Endothelial cell of umbilical vein (primary cell): Measurements from ENCODE around the gene DNAJB8. TPM values are rescaled to one million over a fixed set of nuclear protein-coding genes. Genes with fewer than 3 reads are reported as not detected.

Experiments
- BruUV-seq: library from RNA; stranded (reverse); fragments of 400-500 nt; replicated peaks from 2 replicates; lab custom pipeline; 2021; lab: Mats Ljungman, UMichigan
- CTCF ChIA-PET: fragments of 300-600, 350-600 bp; sonication (Branson Sonifier 250); formaldehyde crosslinking; loops from one replicate; lab custom pipeline; 2021; ENCODE audit warnings: antibody characterized with exemption, inconsistent platforms; lab: Charles Lee
- POLR2A ChIA-PET: fragments of 300-600, 350-600 bp; sonication (Branson Sonifier 250); formaldehyde crosslinking; loops from one replicate; lab custom pipeline; 2021; ENCODE audit warnings: antibody characterized with exemption, inconsistent platforms; lab: Charles Lee
- DNase-seq: peaks from one replicate; pipeline ENCODE4 v3.0.0-alpha.2; 2011; ENCODE audit warnings: low read depth, low spot score
- FAIRE-seq: peaks from 2 replicates; lab custom pipeline; 2011; peaks lifted over from hg19 to GRCh38; lab: Jason Lieb, UNC
- H2AFZ ChIP-seq: 2 replicates; pipeline ENCODE4 v1.6.0; 2012; ENCODE audit warnings: low read depth, low read length, control low read depth, inconsistent platforms
- H3K27ac ChIP-seq: 2 replicates; pipeline ENCODE4 v1.5.1; 2011; ENCODE audit warnings: low read depth, mild to moderate bottlenecking, control low read depth, low read length, moderate library complexity; ENCODE audit not compliant: insufficient read depth
- H3K27me3 ChIP-seq, 2 experiments: 2 replicates each; pipeline versions ENCODE4 v1.6.0 to v1.6.1; 2011; ENCODE audit warnings: low read length in 2 of 2, mixed read lengths in 1 of 2; ENCODE audit not compliant: control insufficient read depth in 2 of 2, insufficient read depth in 2 of 2
- H3K36me3 ChIP-seq, 2 experiments: 2 replicates in 1 of 2; 3 replicates in 1 of 2; pipeline ENCODE4 v1.5.1; 2011; ENCODE audit warnings: low read length in 2 of 2, mild to moderate bottlenecking in 1 of 2, moderate library complexity in 1 of 2; ENCODE audit not compliant: control insufficient read depth in 2 of 2, insufficient read depth in 2 of 2; ENCODE audit errors: extremely low read depth in 1 of 2
- H3K4me1 ChIP-seq: 3 replicates; pipeline ENCODE4 v1.5.1; 2011; ENCODE audit warnings: mild to moderate bottlenecking, low read length; ENCODE audit not compliant: control insufficient read depth, insufficient read depth; ENCODE audit errors: extremely low read depth
- H3K4me2 ChIP-seq: 2 replicates; pipeline ENCODE4 v1.6.1; 2011; ENCODE audit warnings: low read length, control low read depth, mixed read lengths; ENCODE audit not compliant: insufficient read depth
- H3K4me3 ChIP-seq, 3 experiments: fragments of 200-600 bp in 1 of 3; sonication (generic), shearing (Covaris generic) in 1 of 3; replicated peaks in 1 of 3; 2 replicates each; pipeline ENCODE4 v1.5.1; 2011 to 2016; ENCODE audit warnings: control low read depth in 3 of 3, low read length in 3 of 3, mild to moderate bottlenecking in 2 of 3, inconsistent platforms in 1 of 3, low read depth in 1 of 3, moderate library complexity in 1 of 3; ENCODE audit not compliant: insufficient read depth in 1 of 3
- H3K79me2 ChIP-seq: 2 replicates; pipeline ENCODE4 v1.6.0; 2012; ENCODE audit warnings: low read length, inconsistent platforms; ENCODE audit not compliant: control insufficient read depth, insufficient read depth
- H3K9ac ChIP-seq: replicated peaks from 2 replicates; pipeline ENCODE3; 2011; ENCODE audit warnings: low read length, control low read depth; ENCODE audit not compliant: insufficient read depth; ENCODE audit errors: extremely low read depth
- H3K9me1 ChIP-seq: replicated peaks from 3 replicates; pipeline ENCODE4 v1.6.0; 2011; ENCODE audit warnings: mild to moderate bottlenecking, low read length; ENCODE audit not compliant: control insufficient read depth, insufficient read depth; ENCODE audit errors: extremely low read depth
- H3K9me3 ChIP-seq: replicated peaks from 2 replicates; pipeline ENCODE4 v1.5.1; 2012; ENCODE audit warnings: low read length, inconsistent platforms; ENCODE audit not compliant: control insufficient read depth, insufficient read depth
- H4K20me1 ChIP-seq: replicated peaks from 2 replicates; pipeline ENCODE3; 2011; ENCODE audit warnings: mild to moderate bottlenecking, low read length; ENCODE audit not compliant: control insufficient read depth, insufficient read depth; ENCODE audit errors: extremely low read depth
- CTCF ChIP-seq, 2 donors: IDR thresholded peaks; 1 replicate in 1 of 2; 2 replicates in 1 of 2; pipeline ENCODE4 v1.5.1; 2011; ENCODE audit warnings: low read length in 2 of 2, mild to moderate bottlenecking in 2 of 2, moderate library complexity in 2 of 2, control low read depth in 1 of 2, inconsistent platforms in 1 of 2, low read depth in 1 of 2; ENCODE audit not compliant: insufficient read depth in 1 of 2; ENCODE audit errors: extremely low read depth in 1 of 2
- EZH2 ChIP-seq: IDR thresholded peaks from 2 replicates; pipeline ENCODE4 v1.6.1; 2012; ENCODE audit warnings: borderline replicate concordance, low read depth, mild to moderate bottlenecking, moderate library complexity, low read length, inconsistent platforms; ENCODE audit not compliant: severe bottlenecking
- FOS ChIP-seq: IDR thresholded peaks from 2 replicates; pipeline ENCODE4 v1.6.1; 2011; ENCODE audit warnings: mild to moderate bottlenecking, low read length, moderate library complexity, borderline replicate concordance; ENCODE audit not compliant: insufficient read depth
- JUN ChIP-seq: IDR thresholded peaks from 2 replicates; pipeline ENCODE4 v1.6.1; 2011; ENCODE audit warnings: borderline replicate concordance, low read depth; ENCODE audit not compliant: insufficient read length, insufficient read depth
- MYC ChIP-seq: IDR thresholded peaks from one replicate; pipeline ENCODE4 v1.6.1; 2011; ENCODE audit warnings: mild to moderate bottlenecking, low read depth, low read length
- POLR2A ChIP-seq: IDR thresholded peaks from 2 replicates; pipeline ENCODE4 v1.6.1; 2012; ENCODE audit warnings: low read depth, mild to moderate bottlenecking, control low read depth, low read length
- POLR2AphosphoS5 ChIP-seq: IDR thresholded peaks from 2 replicates; pipeline ENCODE4 v1.6.1; 2012; ENCODE audit warnings: low read depth, mild to moderate bottlenecking, control low read depth, low read length, moderate library complexity; ENCODE audit not compliant: insufficient read depth
- dilution Hi-C: fragments of 300-500 bp; cut with MboI; formaldehyde crosslinking; loops from one replicate; pipeline ENCODE4 v1.15.0; 2019; ENCODE audit warnings: low sequenced_read_pairs; ENCODE audit not compliant: extremely low pct_ligation_motif_present
- intact Hi-C: fragments of 100-400 bp; cut with micrococcal nuclease; formaldehyde crosslinking; loops from one replicate; pipeline ENCODE4 v1.10.0; 2022
- polyA plus RNA-seq, 4 experiments: library from polyadenylated mRNA; depleted of rRNA in 3 of 4; stranded (reverse) in 3 of 4; unstranded in 1 of 4; fragments of >200 nt; gene quantifications; 2 replicates each; pipeline versions ENCODE4 v1.2.1 to v1.2.3, GENCODE V29; 2011 to 2012; ENCODE audit warnings: missing spikeins in 1 of 4
- total RNA-seq: library from RNA; stranded (reverse); gene quantifications from 2 replicates; pipeline ENCODE4 v1.2.3, GENCODE V29; 2021
- TF ChIP-seq, protein P1 (sequence below): IDR thresholded peaks from 2 replicates; pipeline ENCODE4 v1.6.1; 2011; ENCODE audit not compliant: insufficient read depth, insufficient read length

The DNAJB8 gene
- total and polyA plus RNA-seq, 2 donors (not counting 3 experiments of a cell fraction or from before 2014, with no cell fraction given), result not detected

DNA sequence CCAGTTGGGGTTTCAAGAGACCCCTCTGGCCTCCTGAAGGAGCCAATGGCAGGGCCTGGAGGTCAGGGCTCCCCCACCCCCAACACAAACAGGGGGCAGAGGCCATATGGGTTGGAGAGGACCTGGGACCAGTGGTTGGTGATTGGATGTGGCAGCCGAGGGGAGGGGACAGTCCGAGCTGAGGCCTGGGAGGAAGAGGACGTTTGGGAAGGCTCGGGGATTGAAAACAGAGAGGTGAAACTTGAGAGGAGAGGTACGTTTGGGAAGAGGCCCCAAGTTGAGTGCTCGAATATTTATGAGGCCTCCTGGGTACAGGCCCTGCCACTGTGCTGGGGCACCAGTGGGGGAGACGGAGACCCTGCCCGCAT, 53.7 kb downstream of the DNAJB8 start:
- dilution Hi-C loops (no loop called here), intact Hi-C loops (no loop called here)
- Histone ChIP-seq H3K9ac (no peak overlapping the region), H3K27me3 (no peaks in the 10 kb centered on the region), H4K20me1 (no peaks in the 10 kb centered on the region), H2AFZ (no peak overlapping the region), H3K4me1 (no peaks in the 10 kb centered on the region), H3K36me3 (no peaks in the 10 kb centered on the region), H3K4me2 (no peak overlapping the region), H3K79me2 (no peaks in the 10 kb centered on the region), H3K27ac (no peak overlapping the region), H3K9me3 (no peaks in the 10 kb centered on the region), H3K4me3 (no peak overlapping the region), H3K9me1 (no peaks in the 10 kb centered on the region)
- no TSS peak for BruUV-seq
- CTCF ChIA-PET, result no interaction called here
- TF ChIP-seq POLR2A (no peak), MYC (no peak), FOS (no peak), POLR2AphosphoS5 (no peak), JUN (no peak), CTCF (IDR thresholded peaks at IDR 0.05; ENCODE audit: extremely low read depth in 1 of 2, insufficient read depth in 1 of 2, low read depth in 1 of 2, low read length in 2 of 2) (no peak), EZH2 (no peak)
- TF ChIP-seq, protein P1, sequence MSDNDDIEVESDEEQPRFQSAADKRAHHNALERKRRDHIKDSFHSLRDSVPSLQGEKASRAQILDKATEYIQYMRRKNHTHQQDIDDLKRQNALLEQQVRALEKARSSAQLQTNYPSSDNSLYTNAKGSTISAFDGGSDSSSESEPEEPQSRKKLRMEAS, result no peak
- POLR2A ChIA-PET, result no interaction called here
- FAIRE-seq (no peak), DNase-seq (no peak)

Other genes starting within 250 kb of the DNAJB8 start
- gene GATA2, start 26.3 kb upstream of the DNAJB8 start, total RNA-seq, result 62.2 and 63.9 TPM in 2 replicates
- 28.8 and 35.6 TPM in 2 replicates for gene GATA2, start 26.3 kb upstream of the DNAJB8 start, polyA plus RNA-seq
- gene RPN1, start 183.9 kb upstream of the DNAJB8 start, total RNA-seq, result 244 and 250 TPM in 2 replicates
- 251 and 266 TPM in 2 replicates for gene RPN1, start 183.9 kb upstream of the DNAJB8 start, polyA plus RNA-seq